ENCODE results near the gene RASL12.
"Not testable (repeated sequence)": the region's sequence is repeated elsewhere in the genome, so short reads cannot be mapped to it uniquely, and the experiment has no call there.

DNA sequence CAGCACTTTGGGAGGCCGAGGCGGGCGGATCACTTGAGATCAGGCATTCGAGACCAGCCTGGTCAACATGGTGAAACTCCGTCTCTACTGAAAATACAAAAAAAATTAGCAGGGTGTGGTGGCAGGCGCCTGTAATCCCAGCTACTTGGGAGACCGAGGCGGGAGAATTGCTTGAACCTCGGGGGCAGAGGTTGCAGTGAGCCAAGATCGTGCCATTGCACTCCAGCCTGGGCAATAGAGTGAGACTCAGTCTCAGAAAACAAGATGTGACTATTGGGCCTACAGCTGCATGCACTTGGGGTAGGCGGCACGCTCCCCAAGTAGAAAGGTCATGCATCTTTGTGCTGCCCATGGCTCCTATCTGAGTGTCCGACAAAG is 26.0 kb upstream of the RASL12 start:
- not testable (repeated sequence) for TF ChIP-seq EZH2phosphoT487 (IDR thresholded peaks at IDR 0.05; ENCODE audit: borderline replicate concordance); CTCF (conservative IDR thresholded peaks at IDR 0.05; ENCODE audit: low read length)

All from Loucy (cell line).